ENCODE results near the gene NKAPD1.
"Not testable (repeated sequence)": the region's sequence is repeated elsewhere in the genome, so short reads cannot be mapped to it uniquely, and the experiment has no call there.

The NKAPD1 gene

GRCh38 chr11:112073941-112074811 lies at the start of gene NKAPD1, which contains the start of gene PIH1D2:
Gene NKAPD1, plus strand, starts transcription at chr11:112074299. Its CDS starts 1,276 bp downstream, at chr11:112075575.
Gene PIH1D2, minus strand, starts transcription at chr11:112074017. Its CDS starts 843 bp downstream, at chr11:112073174.
- Mint-ChIP-seq H3K4me1 (peaks cover 24% of the 10 kb centered on the region), H3K4me3 (peak within 1 kb of the TSS; percentile 91 to 95), H3K9me3 (no peaks in the 10 kb centered on the region), H3K27ac (peak within 1 kb of the TSS; percentile 97 to 99), H3K27me3 (peaks cover 11% of the 10 kb centered on the region)
- peak; percentile 96 for ATAC-seq
- DNase-seq: peak; percentile 76 to 80

- peak within 1 kb of the TSS; percentile 99 to 100 for H3K4me3 Mint-ChIP-seq
- H3K9me3 Mint-ChIP-seq: no peaks in the 10 kb centered on the region
- peak within 1 kb of the TSS; percentile 99 to 100 for H3K27ac Mint-ChIP-seq
- H3K4me1 Mint-ChIP-seq: peaks cover 13% of the 10 kb centered on the region
- ATAC-seq (peak; percentile 94), DNase-seq (peak; percentile 82 to 89)
- H3K27me3 Mint-ChIP-seq: no peaks in the 10 kb centered on the region
These were observed 49.1 kb upstream of the NKAPD1 start, which contains the start of gene DLAT for GRCh38 chr11:112024773-112025678. Gene DLAT, plus strand, starts transcription at chr11:112025408. Its CDS starts 65 bp downstream, at chr11:112025473.

- Mint-ChIP-seq H3K27me3 (no peaks in the 10 kb centered on the region), H3K4me1 (peaks cover 13% of the 10 kb centered on the region), H3K27ac (peak overlapping the region; percentile 99 to 100), H3K4me3 (peak overlapping the region; percentile 99 to 100), H3K9me3 (no peaks in the 10 kb centered on the region)
- DNase-seq: no peak
- peak; percentile 2 for ATAC-seq
These were observed 48.4 kb upstream of the NKAPD1 start for GRCh38 chr11:112025707-112026106.

- H3K27ac Mint-ChIP-seq, DNase-seq, H3K9me3 Mint-ChIP-seq, H3K27me3 Mint-ChIP-seq, ATAC-seq, H3K4me3 Mint-ChIP-seq: not testable (repeated sequence)
- peaks cover 13% of the 10 kb centered on the region for H3K4me1 Mint-ChIP-seq
These were observed 47.2 kb upstream of the NKAPD1 start for GRCh38 chr11:112026784-112027410.

- peak overlapping the region in 1 of 2 donors; percentile 77 for H3K27ac Mint-ChIP-seq
- H3K4me3 Mint-ChIP-seq: no peak overlapping the region
- no peaks in the 10 kb centered on the region for H3K9me3 Mint-ChIP-seq
- H3K4me1 Mint-ChIP-seq: no peaks in the 10 kb centered on the region
- DNase-seq: no peak
- no peak for ATAC-seq
- no peaks in the 10 kb centered on the region for H3K27me3 Mint-ChIP-seq
These were observed 44.6 kb upstream of the NKAPD1 start for GRCh38 chr11:112029460-112029859.

- no peaks in the 10 kb centered on the region for H3K27me3 Mint-ChIP-seq
- ATAC-seq: no peak
- H3K9me3 Mint-ChIP-seq: no peaks in the 10 kb centered on the region
- H3K4me3 Mint-ChIP-seq: no peak overlapping the region
- H3K27ac Mint-ChIP-seq: no peak overlapping the region
- H3K4me1 Mint-ChIP-seq: no peaks in the 10 kb centered on the region
- no peak for DNase-seq
These were observed 40.2 kb upstream of the NKAPD1 start for GRCh38 chr11:112033902-112034301.

- Mint-ChIP-seq H3K9me3 (no peaks in the 10 kb centered on the region), H3K4me3 (no peak overlapping the region), H3K4me1 (peaks cover 16% of the 10 kb centered on the region), H3K27me3 (no peaks in the 10 kb centered on the region), H3K27ac (no peak overlapping the region)
- ATAC-seq (no peak), DNase-seq (no peak)
These were observed 36.6 kb upstream of the NKAPD1 start for GRCh38 chr11:112037527-112037926.

- H3K4me3 Mint-ChIP-seq: no peak overlapping the region
- peaks cover 20% of the 10 kb centered on the region for H3K4me1 Mint-ChIP-seq
- DNase-seq (no peak), ATAC-seq (no peak)
- peak overlapping the region in 1 of 2 donors; percentile 74 for H3K27ac Mint-ChIP-seq
- H3K27me3 Mint-ChIP-seq: no peaks in the 10 kb centered on the region
- H3K9me3 Mint-ChIP-seq: no peaks in the 10 kb centered on the region
These were observed 31.7 kb upstream of the NKAPD1 start for GRCh38 chr11:112042161-112042960.

- H3K4me1 Mint-ChIP-seq: peaks cover 20% of the 10 kb centered on the region
- H3K9me3 Mint-ChIP-seq: no peaks in the 10 kb centered on the region
- no peaks in the 10 kb centered on the region for H3K27me3 Mint-ChIP-seq
- H3K4me3 Mint-ChIP-seq: no peak overlapping the region
- peak overlapping the region in 1 of 2 donors; percentile 27 for H3K27ac Mint-ChIP-seq
- DNase-seq (no peak), ATAC-seq (no peak)
These were observed 31.2 kb upstream of the NKAPD1 start for GRCh38 chr11:112042961-112043304.

GRCh38 chr11:112044961-112045360 lies 29.1 kb upstream of the NKAPD1 start:
- H3K4me1 Mint-ChIP-seq: peaks cover 32% of the 10 kb centered on the region
- H3K4me3 Mint-ChIP-seq: no peak overlapping the region
- ATAC-seq: no peak
- no peaks in the 10 kb centered on the region for H3K27me3 Mint-ChIP-seq
- no peaks in the 10 kb centered on the region for H3K9me3 Mint-ChIP-seq
- peak overlapping the region in 1 of 2 donors; percentile 13 for H3K27ac Mint-ChIP-seq
- DNase-seq: no peak

GRCh38 chr11:112046647-112047046 lies 27.5 kb upstream of the NKAPD1 start:
- H3K4me1 Mint-ChIP-seq: peaks cover 32% of the 10 kb centered on the region
- DNase-seq, H3K4me3 Mint-ChIP-seq, H3K9me3 Mint-ChIP-seq, H3K27ac Mint-ChIP-seq, H3K27me3 Mint-ChIP-seq, ATAC-seq: not testable (repeated sequence)

GRCh38 chr11:112048256-112048655 lies 25.8 kb upstream of the NKAPD1 start:
- Mint-ChIP-seq H3K4me1 (peaks cover 19% of the 10 kb centered on the region), H3K27ac (peak overlapping the region in 1 of 2 donors; percentile 42)
- ATAC-seq, H3K4me3 Mint-ChIP-seq, H3K27me3 Mint-ChIP-seq, H3K9me3 Mint-ChIP-seq, DNase-seq: not testable (repeated sequence)

- ATAC-seq (no peak), DNase-seq (no peak)
- H3K27ac Mint-ChIP-seq: peak overlapping the region in 1 of 2 donors; percentile 54
These were observed 24.3 kb upstream of the NKAPD1 start for GRCh38 chr11:112049777-112050176.

GRCh38 chr11:112050721-112051120 lies 23.4 kb upstream of the NKAPD1 start:
- H3K27ac Mint-ChIP-seq: no peak overlapping the region
- ATAC-seq (no peak), DNase-seq (no peak)
- no peak overlapping the region for H3K4me3 Mint-ChIP-seq
- H3K4me1 Mint-ChIP-seq: peaks cover 19% of the 10 kb centered on the region
- H3K27me3 Mint-ChIP-seq: no peaks in the 10 kb centered on the region
- H3K9me3 Mint-ChIP-seq: no peaks in the 10 kb centered on the region

More at GRCh38 chr11:112049777-112050176, 24.3 kb upstream of the NKAPD1 start:
- Mint-ChIP-seq H3K9me3 (no peaks in the 10 kb centered on the region), H3K4me1 (peaks cover 19% of the 10 kb centered on the region), H3K4me3 (no peak overlapping the region), H3K27me3 (no peaks in the 10 kb centered on the region)
